Endometrial microvascular endothelial cells (primary cell): ENCODE data around the gene CD63. TPM values are rescaled to one million over a fixed set of nuclear protein-coding genes. Genes with fewer than 3 reads are reported as not detected.

Experiments
- in situ Hi-C: cut with HindIII; loops from 2 replicates; pipeline ENCODE4 v1.10.0; 2017; ENCODE audit warnings: low sequenced_read_pairs, low pct_unique_long_range_greater_than_20kb; ENCODE audit errors: inconsistent ontology term
- total RNA-seq: library from RNA; depleted of rRNA; stranded (reverse); fragments of >200 nt; gene quantifications from one replicate; pipeline ENCODE4 v1.2.3, GENCODE V29; 2015; ENCODE audit errors: inconsistent ontology term

CD63 gene
- total RNA-seq, 1 donor from 2014 or later, result 847 TPM

- in situ Hi-C loops, result no loop called here
Measured at GRCh38 chr12:55675666-55676065, 53.1 kb downstream of the CD63 start.

Other genes with a start within 250 kb of the CD63 start
- not detected for gene OR6C68, start 236.6 kb downstream of the CD63 start, total RNA-seq
- gene OR6C4, start 179.4 kb downstream of the CD63 start, total RNA-seq, result not detected
- not detected for gene OR2AP1, start 156.5 kb downstream of the CD63 start, total RNA-seq
- gene OR10P1, start 92.1 kb downstream of the CD63 start, total RNA-seq, result not detected
- gene ITGA7, start 21.1 kb downstream of the CD63 start, total RNA-seq, result not detected
- gene BLOC1S1, start 13.0 kb downstream of the CD63 start, total RNA-seq, result 139 TPM
- gene RDH5, start 8.6 kb downstream of the CD63 start, total RNA-seq, result not detected
- 5.5 TPM for gene GDF11, start 14.1 kb upstream of the CD63 start, total RNA-seq
- gene SARNP, start 88.7 kb upstream of the CD63 start, total RNA-seq, result 85.2 TPM
- gene ORMDL2, start 89.0 kb upstream of the CD63 start, total RNA-seq, result 44.0 TPM
- 37.7 TPM for gene DNAJC14, start 100.6 kb upstream of the CD63 start, total RNA-seq
- 6.0 TPM for gene MMP19, start 113.9 kb upstream of the CD63 start, total RNA-seq
- gene PYM1, start 198.9 kb upstream of the CD63 start, total RNA-seq, result 29.1 TPM
- gene DGKA, start 202.2 kb upstream of the CD63 start, total RNA-seq, result 82.4 TPM
- not detected for gene PMEL, start 237.0 kb upstream of the CD63 start, total RNA-seq
- gene CDK2, start 237.8 kb upstream of the CD63 start, total RNA-seq, result 61.3 TPM
- 53.3 TPM for gene RAB5B, start 245.1 kb upstream of the CD63 start, total RNA-seq